ENCODE data around the gene MAGI1.

The MAGI1 gene

DNA sequence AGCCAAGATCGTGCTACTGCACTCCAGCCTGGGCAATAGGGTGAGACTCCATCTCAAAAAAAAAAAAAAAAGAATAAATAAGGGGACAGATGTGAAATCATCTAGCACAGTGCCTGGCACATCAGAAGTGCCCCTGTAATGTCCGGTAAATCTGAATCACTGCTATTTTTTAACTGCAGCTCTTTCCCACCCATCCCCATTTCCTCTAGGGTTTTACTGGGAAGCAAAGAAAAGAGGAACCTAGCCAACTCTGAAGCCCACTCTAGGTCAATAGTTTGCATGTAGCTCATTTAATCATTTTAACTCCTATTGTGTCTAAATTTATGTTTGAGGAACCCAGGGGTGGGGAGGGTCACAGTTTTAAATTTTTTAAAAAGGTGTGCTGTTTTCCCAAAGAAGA lies 26.0 kb downstream of the MAGI1 start:
- no peak for DNase-seq (ENCODE audit: low read depth)

DNA sequence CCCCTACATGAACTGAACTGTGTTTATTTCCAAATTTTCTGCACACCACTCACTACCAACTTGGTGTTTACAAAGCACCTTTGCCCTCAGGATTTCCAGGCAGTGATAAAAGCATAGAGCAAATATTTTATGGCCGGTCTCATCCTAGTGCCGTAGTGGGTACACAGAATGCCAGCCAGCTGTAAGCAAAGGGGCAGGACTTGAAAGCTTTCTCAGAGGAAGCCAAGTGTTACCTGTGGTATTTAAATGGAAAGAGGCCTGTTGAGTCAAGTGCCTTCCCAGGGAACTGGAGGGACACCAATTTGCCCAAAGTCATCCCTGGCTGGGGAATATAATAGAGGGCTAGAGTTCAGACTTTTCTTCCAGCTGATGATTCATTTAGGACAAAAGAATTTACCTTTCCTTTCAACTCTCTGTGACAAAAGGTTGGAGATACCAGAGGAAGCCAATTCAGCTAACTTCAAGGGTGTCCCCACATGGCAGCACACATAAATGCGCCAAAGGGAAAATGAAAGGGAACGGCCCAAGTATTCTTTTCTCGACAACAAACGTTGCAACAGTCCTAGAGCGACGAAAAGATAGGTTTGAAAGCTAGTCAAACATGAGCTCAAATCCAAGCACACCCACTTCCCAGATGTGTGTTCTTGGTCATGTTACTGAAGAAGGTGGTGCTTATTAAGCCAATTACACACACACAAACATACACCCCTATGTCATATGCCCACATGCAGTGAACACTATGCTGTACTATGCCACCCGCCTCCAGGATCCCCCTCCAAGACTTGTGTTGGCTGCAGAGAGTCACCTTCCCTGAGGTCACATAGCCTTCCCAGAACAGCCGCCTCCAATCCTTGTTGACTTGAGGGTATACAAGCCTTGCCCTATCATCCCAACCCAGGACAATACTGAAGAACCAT lies 27.7 kb downstream of the MAGI1 start:
- no peak for DNase-seq (ENCODE audit: low read depth)

DNA sequence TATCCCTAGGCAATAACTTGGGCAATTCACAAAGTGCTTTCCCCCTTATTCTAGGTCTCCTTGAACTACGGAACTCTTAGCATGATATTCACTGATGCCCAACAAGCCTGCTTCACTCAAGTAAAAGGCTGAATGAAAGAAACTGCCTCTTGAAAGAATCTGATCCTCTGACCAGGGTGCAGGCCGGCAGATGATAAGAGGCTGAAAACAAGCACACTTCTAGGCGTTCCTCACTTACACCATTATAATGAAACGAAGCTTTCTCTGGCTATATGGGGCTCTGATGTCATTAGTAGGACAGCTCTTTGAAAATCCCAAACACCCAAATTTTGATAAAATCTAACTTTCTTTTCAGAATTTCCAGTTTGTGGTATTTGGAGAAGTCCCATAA lies 28.4 kb downstream of the MAGI1 start:
- no peak for DNase-seq (ENCODE audit: low read depth)

DNA sequence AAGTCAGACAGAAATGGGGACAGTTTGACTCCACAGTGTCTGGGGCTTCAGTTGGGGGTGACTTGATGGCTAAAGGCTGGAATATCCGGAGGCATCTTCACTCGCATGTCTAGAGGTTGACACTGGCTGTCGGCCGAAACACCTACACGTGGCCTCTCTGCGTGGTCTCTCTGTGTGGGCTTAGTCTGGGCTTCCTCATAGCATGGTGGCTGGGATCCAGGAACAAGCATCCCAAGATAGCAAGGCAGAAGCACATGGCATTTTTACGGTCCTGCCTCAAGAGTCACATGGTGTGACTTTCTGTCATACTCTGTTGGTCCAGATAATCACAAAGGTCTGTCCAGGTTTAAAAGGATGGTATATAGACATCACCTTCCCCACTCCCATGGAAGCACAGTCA lies 34.5 kb downstream of the MAGI1 start:
- DNase-seq (ENCODE audit: low read depth) = no peak

DNA sequence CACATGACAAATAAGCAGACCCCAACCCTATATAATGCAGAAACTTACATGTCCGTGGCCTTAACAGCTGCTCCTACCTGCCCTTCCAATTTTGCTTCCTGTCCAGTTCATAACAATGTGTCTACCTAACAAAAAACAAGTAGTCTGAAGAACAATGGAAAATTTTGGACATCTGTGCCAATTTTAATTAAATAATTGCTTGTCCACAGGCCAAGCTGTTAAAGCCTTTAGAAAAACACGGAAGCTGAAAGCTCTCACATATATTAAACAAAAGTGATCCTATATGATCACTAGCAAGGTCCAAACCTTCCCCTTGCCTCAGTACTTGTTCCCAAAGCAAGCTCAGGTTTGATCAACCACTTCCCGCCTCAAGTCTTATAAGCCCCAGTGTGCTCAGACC lies 37.1 kb downstream of the MAGI1 start:
- DNase-seq (ENCODE audit: low read depth) = no peak

DNA sequence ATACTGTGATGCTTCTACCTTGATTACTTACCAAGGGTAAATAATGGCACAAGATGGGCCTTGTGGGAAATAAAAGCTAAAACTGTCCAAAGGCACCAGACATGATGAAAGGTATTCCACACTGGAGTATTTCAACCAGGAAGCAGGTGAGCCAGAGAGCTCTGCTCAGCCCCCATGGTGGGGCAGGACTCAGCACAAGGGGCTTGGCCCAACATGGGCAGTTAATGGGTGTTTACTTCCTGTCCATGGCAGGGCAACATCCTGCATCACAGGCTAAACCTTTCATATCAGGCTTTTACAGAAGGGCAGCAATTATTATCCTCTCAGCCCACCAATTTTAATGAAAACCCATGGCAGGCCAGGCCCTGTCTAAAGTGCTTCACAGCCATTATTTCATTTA lies 38.2 kb downstream of the MAGI1 start:
- DNase-seq (ENCODE audit: low read depth) = no peak

DNA sequence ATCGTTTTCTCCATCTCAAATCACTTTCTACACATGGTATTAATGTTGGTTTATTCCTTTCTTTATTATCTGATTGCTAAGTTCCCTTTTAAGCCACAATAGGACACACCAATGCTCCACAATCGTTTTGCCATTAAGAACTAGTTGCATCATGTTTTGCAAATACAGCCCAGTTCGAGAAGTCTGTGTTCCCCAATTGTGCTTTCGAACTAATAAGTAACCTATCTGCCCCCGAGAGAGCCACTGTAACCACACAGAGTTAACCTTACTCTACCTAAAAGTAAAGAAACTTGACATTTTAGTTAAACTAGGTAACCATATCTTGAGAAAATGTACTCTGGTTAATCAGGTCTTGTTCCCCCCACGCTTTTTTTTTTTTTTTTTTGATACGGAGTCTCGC lies 39.1 kb downstream of the MAGI1 start:
- DNase-seq (ENCODE audit: low read depth) = no peak

DNA sequence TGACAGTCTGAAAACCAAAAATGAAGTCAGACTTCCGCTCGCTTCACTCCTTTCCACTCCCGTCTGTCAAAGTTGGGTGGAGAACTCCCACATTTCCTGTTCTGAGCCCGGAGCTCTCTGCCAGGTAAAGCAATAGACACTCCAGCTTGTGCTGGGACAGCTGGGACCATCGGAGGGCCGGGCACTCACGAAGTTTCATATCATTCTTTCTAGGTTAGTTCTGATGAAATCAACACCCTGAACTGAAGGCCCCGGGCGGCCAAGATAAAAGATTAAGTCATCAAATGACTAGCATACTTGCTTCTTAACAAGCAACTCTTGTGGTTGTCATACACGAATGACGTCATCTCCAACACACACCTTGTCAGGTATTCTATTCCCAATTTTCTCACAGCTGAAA lies 42.1 kb downstream of the MAGI1 start:
- DNase-seq (ENCODE audit: low read depth) = no peak

DNA sequence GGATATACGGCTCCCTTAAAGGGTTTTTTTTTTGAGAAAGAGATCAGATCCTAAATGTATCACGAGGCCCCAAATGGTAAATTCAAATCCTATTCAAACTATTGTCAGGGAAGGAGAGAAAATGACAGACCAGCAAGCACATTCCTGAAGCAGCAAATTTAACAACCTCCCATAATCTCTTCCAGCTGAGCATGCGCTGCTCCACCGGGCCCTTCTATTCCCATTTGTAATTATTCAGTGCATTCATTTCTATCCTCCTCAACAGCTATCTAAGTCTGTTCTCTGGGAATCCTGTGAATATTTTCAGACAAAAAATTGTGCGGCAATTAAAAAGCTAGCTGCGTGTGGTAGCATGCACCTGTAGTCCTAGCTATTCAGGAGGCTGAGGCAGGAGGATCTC lies 43.2 kb downstream of the MAGI1 start:
- DNase-seq (ENCODE audit: low read depth) = no peak

DNA sequence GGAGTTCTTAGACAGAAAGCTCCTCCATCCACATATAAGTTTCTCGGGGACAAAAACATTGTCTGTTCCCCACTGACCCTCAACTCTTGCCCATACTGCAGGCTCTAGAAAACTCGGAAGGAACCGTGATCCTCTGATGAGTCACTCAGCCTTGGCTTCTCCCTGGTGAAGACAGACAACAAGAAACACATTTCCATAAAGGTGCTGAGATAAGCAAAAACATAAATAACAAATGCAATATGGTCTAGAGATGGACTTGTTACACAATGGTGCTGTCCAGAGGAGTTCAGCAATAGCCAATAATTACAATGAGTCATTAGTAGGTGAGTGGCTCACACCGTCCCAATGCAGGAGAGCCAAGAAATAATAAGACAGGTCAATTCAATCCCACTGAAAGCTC lies 43.7 kb downstream of the MAGI1 start:
- DNase-seq (ENCODE audit: low read depth) = no peak

DNA sequence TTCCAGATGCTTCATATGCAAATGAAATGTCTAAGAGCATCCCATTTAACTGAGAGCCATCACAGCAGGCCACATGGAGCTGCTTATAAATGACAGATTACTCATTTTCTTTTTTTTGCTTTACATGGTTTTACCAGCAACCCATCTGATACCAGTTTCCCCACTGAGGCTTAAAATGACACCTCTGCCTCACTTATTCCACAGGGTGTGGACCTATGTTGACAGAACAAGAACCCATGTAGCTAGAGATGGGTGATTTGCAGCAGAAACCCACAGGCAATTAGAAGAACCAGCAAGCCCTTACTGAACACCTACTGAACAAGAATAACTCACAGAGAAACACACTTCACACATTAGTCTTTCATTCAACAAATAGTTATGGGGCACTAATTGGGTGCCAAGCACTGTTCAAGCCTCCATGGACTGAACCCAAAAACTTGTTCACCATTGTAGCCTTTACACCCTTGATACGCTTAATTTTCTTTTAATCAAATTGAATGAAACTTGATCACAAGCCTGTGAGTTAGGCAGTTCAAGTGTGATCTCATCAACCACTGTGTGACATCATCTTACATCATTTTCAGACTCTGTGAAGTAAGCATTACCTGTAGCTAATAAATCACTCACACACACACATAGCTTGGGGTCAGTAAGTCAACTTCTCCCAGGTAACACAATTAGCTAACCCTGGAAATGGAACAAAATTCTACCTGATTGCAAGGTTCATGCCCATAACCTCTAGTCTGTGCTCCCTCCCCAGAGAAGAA lies 45.4 kb downstream of the MAGI1 start:
- no peak for DNase-seq (ENCODE audit: low read depth)

DNA sequence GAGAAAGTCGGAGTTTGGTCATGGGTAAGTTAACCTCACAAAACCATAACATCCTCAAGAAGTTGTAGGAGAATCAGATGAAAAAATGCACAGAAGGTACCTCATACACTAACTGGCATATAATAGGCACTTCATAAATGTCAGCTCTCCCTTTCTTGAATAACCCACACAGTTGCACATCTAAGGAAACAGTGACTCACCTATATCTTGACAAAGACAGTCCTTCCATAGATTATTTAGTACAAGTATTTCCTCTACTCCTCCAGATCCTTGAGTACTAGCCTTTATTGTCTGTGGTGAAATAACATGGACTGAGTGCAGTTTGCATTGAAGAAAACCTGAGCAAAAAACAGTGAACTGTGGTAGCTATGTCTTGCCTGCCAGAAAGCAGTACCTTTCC lies 46.6 kb downstream of the MAGI1 start:
- no peak for DNase-seq (ENCODE audit: low read depth)

DNA sequence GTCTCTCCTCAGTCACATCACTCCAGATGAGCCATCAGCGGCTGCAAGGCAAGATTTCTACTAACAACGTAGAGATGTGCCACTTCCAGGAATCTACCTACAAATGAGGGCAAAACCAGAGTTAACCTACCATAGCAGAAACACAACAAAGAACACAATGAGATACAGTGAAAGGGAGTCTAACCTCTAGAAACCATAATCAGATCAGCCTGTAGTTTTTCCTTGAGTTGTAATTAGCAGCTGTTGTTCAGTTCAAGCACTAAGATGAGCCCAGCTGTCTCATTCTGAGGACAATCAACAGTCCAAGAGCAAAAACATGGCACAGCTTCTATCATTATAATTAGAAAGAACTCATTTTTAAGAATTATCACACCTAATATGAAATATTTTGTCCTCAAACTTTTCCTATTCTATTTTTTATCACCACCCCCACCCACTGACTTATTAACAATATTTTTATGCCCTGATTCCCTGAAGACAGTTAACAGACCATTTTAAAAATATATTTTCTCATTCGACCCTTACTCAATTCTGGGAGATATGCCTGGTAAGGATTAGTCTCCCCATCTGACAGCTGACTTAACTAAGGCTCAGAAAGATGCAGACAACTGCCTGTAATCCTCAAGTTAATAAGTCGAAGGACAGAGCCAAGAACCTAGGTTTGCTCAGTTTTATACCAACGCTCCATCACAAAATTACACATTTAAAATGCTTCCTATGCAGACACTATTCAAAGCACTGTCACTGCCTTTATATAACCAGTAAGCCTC lies 50.1 kb downstream of the MAGI1 start:
- no peak for DNase-seq (ENCODE audit: low read depth)

DNA sequence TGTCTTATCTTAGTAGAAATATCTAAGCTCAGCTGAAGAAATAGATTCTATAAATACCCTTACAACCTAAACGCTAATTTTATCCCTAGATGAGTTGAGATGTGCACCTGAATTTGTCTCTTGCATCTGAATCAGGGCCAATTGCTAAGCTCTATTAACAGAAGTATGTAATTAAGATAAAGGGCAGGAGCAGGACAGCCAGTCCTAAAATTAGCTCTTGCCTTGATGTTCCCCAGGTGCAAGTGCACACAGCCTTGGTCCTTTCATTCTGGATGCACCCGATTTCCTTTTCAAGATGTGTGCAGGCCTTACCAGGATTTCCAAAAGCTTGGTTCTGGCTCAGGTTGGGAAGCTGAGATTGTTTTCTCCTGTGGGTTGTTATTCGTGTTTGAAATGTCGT lies 52.4 kb downstream of the MAGI1 start:
- DNase-seq (ENCODE audit: low read depth) = no peak

DNA sequence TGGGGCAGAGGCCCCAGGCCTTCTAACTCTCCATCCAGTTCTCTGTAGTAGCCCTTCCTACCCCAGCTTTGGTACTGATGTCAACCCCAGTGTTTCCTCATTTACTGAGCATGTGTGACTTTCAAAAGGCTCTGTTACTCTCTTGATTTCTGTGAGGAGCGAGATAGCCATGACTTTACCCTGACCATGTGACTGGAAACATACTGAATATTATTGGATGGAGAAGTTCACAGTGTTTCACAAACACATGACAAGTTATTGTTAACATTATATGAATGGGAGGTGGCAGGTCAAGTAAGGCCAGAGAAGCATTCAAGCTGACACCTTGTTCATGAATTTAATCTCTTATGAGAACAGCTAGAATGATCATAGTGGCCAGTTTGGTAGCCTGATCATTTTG lies 53.7 kb downstream of the MAGI1 start:
- DNase-seq (ENCODE audit: low read depth) = no peak

DNA sequence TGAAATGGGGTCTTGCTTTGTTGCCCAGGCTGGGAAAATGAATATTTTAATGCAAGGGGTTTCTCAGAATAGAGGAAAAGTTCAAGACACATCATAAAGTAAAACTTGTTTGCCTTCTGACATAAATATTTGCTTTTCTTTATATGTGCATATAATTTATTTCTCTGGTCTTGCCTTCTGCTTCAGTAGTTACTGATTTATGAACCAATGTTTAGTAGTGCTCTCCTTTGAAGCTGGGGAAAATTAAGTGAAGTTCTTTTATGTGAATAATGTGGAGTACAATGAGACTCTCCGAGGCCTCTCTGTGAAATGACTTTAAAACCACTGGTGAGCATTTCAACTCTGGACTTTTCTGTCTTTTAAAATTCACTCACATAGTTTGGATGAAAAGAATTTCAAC lies 55.6 kb downstream of the MAGI1 start:
- no peak for DNase-seq (ENCODE audit: low read depth)

DNA sequence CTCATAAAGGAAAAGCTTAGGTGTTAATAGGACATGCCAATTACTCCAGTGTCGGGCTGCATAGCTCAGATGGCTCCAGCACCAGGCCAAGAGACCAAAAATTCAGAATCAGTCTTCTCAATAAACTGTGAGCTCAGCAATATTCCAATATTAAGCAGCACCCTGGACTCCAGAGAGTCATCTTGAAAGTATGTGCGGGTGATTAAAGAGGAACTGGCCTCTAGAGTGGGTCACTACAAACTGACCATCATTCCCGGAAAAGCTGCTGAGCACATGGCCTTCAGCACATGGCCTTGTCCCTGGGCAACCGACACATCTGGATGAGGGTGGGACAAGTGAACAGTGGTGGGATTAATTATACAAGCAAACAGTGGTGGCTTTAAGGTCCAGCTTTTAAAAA lies 59.0 kb downstream of the MAGI1 start:
- no peak for DNase-seq (ENCODE audit: low read depth)

DNA sequence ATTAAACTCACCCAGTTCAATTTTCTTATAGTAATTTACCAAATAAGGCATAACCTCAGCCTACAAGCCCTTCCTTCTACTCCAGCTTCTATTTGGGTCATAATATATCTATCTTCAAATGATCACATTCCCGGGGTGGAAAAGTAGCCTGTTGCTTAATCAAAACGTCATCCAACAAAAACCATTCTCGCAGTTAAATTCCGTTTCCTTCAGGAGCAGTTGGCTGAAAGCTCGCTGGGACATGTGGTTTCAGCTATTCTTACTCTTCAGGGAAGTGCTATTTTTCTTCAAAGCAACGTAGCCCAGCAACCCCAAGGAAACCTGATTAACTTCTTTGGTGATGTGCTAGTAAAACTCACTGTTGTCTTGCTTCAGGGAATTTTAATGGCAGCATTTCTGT lies 59.6 kb downstream of the MAGI1 start:
- DNase-seq (ENCODE audit: low read depth) = no peak

DNA sequence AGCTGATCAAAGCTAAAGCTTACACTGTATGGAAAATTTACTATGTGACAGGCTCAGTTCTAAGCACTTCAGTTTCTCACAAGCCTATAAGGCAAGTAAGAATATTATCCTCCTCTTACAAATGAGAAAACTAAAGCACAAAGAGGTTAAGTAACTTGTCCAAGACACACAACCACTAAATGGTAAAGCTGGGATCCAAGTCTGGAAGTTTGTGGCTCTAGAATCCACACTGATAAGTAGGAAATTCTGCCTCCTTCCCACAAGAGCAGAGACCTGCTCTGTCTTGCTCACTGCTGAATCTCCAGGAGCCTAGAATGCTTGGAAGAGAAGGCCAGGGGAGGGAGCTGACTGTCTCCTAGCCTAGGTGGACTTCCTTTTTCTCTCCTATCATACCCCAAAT lies 60.6 kb downstream of the MAGI1 start:
- no peak for DNase-seq (ENCODE audit: low read depth)

DNA sequence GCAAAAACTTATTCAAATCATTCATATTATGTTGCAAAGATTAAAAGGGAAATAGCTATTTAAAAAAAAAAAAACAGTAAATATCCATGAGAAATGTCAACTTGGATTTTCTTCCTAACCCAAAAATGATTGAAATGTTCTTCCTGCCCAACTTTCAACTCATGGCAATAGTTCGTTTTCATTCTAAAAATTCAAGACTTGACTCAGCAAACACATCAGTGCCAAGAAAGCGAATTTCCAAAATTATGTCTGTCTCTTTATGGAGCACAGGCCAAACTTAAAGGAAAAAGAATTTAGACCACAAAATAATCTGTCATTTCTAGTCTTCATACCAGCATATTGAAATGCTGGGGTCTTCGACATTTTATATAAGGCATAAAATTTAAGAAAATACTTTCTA lies 63.7 kb downstream of the MAGI1 start:
- DNase-seq (ENCODE audit: low read depth) = no peak

DNA sequence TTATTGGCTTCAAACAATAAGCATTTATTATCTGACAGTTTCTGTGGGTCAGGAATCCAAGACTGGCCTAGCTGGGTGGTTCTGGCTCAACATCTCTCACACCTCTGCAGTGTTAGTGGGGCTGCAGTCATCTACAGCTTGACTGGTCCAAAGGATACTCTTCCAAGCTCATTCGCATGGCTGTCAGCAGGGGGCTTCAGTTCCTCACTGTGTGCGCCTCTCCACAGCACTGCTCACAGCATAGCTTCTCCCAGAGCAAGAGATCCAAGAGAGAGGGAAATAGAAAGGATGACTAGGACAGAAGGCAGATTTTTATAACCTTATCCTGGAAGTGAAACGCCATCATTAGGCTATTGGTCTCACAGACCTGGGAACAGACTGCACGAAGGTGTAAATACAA lies 64.2 kb downstream of the MAGI1 start:
- DNase-seq (ENCODE audit: low read depth) = no peak

DNA sequence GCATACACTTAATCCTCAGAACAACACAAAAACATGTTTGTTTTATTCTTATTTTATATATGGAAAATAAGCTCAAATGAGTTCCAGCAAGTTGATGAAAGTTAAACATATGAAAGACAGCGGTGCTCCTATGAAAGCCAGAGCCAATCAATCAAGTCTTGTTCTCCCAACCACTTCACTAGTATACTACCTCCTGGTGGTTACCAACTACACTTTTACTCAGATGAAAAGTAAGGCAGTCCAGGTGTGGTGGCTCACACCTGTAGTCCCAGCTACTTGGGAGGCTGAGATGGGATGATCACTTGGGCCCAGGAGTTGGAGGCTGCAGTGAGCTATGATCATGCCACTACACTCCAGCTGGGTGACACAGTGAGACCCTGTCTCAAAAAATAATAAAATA lies 66.0 kb downstream of the MAGI1 start:
- DNase-seq (ENCODE audit: low read depth) = no peak

All from stimulated activated CD4-positive, alpha-beta T cell treated with anti-CD3 and anti-CD28 coated beads, Interleukin-2, amount 100 ng/mL, for 4 hours (primary cell).